ENCODE data around the gene LGR4.

LGR4 gene

DNA sequence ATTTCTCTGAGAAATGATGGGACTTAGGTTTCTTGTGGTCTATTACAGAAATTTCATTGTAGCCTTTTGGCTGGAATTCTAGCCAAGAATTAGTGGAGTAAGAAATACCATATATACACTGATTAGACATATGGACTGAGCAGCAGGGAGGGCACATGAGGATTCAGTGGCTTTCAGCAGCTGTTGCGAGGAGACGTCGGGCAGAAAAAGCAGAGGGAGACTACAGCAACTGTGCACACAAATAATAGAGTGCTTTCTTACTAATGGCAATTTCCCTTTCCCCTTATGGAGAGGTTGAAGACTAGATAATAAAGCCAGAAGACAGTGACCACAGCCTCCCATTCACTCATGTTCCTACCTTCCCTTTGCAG, 74.2 kb downstream of the LGR4 start:
- ChIA-PET CTCF (interaction anchor here (0.6 kb wide), 1 partner anchor 17 kb away, joined by 3 read pairs; no protein-coding TSS in a partner anchor), POLR2A (no interaction called here)
- no peak for TF ChIP-seq L3MBTL2 (conservative IDR thresholded peaks at IDR 0.05)

DNA sequence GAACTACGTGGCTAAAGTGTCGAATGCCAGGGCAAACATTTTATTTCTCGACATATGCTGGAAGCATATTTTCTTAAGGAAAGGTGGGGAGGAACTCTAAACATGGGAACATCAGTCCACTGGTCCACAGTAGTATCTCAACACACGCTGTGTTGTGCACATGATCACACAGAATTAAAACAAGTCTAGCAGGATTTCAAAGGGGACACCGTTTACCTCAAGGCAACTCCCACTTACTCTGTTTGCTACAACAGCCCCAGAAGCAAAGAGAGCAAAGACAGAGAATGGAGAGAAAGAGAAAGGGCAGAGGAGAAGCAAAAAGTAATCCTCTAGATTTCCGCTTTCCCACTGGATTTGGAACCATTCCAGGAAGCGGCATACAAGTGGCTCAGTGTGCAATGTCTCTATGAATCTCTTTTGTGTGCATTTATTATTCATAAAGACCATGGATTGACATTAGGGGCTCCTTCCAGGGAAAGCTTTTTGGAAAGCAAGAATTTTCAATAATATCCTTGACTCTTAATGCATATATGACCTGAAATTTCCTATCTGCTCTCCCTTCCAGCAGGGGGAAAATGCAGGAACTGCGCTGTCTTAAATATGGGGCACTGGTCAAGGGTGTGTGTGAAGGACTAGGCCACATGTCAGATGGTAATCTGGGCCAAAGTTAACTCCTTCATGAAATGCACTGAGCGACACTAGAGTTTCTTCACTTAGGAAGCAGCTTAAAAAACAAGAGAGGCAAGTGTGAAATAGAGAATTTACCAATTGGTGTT, 74.8 kb downstream of the LGR4 start:
- ChIA-PET POLR2A (no interaction called here), CTCF (interaction anchor here (0.5 to 1.0 kb wide), 3 partner anchors 9 to 52 kb away, joined by 3 read pairs; no protein-coding TSS in a partner anchor)
- TF ChIP-seq BHLHE40 (IDR thresholded peaks at IDR 0.05; ENCODE audit: borderline replicate concordance), result no peak
- no peak for TF ChIP-seq TARDBP (IDR thresholded peaks at IDR 0.05)
- TF ChIP-seq NFRKB (IDR thresholded peaks at IDR 0.05), result no peak
- TF ChIP-seq HDGF (IDR thresholded peaks at IDR 0.05; ENCODE audit: borderline replicate concordance), result no peak
- TF ChIP-seq LEF1 (IDR thresholded peaks at IDR 0.05; ENCODE audit: borderline replicate concordance), result no peak
- no peak for TF ChIP-seq FOXK2 (IDR thresholded peaks at IDR 0.05)
- TF ChIP-seq SP1 (IDR thresholded peaks at IDR 0.05), result no peak
- no peak for TF ChIP-seq L3MBTL2 (conservative IDR thresholded peaks at IDR 0.05)
- no peak for TF ChIP-seq CTBP1 (IDR thresholded peaks at IDR 0.05; ENCODE audit: borderline replicate concordance)
- no peak for TF ChIP-seq ELF4 (IDR thresholded peaks at IDR 0.05)
- no peak for TF ChIP-seq SUZ12 (IDR thresholded peaks at IDR 0.05)
- no peak for TF ChIP-seq FOXA1 (IDR thresholded peaks at IDR 0.05)
- no peak for TF ChIP-seq ZNF384 (IDR thresholded peaks at IDR 0.05)
- TF ChIP-seq, protein P1, sequence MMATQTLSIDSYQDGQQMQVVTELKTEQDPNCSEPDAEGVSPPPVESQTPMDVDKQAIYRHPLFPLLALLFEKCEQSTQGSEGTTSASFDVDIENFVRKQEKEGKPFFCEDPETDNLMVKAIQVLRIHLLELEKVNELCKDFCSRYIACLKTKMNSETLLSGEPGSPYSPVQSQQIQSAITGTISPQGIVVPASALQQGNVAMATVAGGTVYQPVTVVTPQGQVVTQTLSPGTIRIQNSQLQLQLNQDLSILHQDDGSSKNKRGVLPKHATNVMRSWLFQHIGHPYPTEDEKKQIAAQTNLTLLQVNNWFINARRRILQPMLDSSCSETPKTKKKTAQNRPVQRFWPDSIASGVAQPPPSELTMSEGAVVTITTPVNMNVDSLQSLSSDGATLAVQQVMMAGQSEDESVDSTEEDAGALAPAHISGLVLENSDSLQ (IDR thresholded peaks at IDR 0.05), result no peak
- no peak for TF ChIP-seq ARNT (IDR thresholded peaks at IDR 0.05)
- TF ChIP-seq FOXM1 (IDR thresholded peaks at IDR 0.05; ENCODE audit: borderline replicate concordance), result no peak
- DNase-seq (ENCODE audit: extremely low spot score), result no peak

More for the DNA sequence above, 74.2 kb downstream of the LGR4 start:
- no peak for DNase-seq (ENCODE audit: extremely low spot score)

DNA sequence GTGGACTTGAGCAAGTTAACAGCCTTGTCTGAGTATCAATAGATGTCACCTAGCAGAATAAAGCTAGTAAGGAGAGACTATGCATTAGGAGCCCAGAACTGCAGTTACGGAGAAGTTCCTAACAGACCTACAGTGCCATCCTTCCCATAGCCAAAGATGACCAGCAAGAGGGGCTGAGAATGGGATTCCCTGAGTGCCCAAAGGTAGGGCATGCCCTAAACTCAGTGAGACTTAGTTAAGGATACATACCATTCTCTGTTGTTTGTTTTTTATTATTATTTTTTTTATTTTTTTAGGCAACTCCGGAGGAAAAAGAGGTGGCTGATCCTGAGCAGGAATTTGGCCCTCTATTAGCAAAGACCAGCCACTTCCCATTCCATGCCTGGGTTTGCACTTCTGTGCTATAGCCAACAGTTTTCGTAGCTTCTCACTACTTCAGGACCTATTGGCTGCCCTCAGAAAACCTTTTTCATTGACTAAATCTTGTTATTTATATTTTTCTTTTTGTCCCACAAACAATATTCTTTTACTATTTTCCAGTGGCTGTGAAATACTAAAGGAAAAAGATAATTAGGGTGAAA, 76.2 kb downstream of the LGR4 start:
- POLR2A ChIA-PET, result interaction anchor here (1.3 kb wide), 1 partner anchor 33 kb away, joined by 4 read pairs; the partner anchor contains the start of gene CCDC34
- CTCF ChIA-PET, result interaction anchor here (0.8 to 2.1 kb wide), 3 partner anchors 10 to 101 kb away, joined by 3 to 5 read pairs (median 4); no protein-coding TSS in a partner anchor
- no peak for TF ChIP-seq BHLHE40 (IDR thresholded peaks at IDR 0.05; ENCODE audit: borderline replicate concordance)
- no peak for TF ChIP-seq FOXK2 (IDR thresholded peaks at IDR 0.05)
- no peak for TF ChIP-seq ELF4 (IDR thresholded peaks at IDR 0.05)
- no peak for TF ChIP-seq FOXM1 (IDR thresholded peaks at IDR 0.05; ENCODE audit: borderline replicate concordance)
- no peak for TF ChIP-seq FOXA1 (IDR thresholded peaks at IDR 0.05)
- TF ChIP-seq, protein P1 (IDR thresholded peaks at IDR 0.05), result no peak
- no peak for TF ChIP-seq CTBP1 (IDR thresholded peaks at IDR 0.05; ENCODE audit: borderline replicate concordance)
- TF ChIP-seq TARDBP (IDR thresholded peaks at IDR 0.05), result no peak
- no peak for TF ChIP-seq LEF1 (IDR thresholded peaks at IDR 0.05; ENCODE audit: borderline replicate concordance)
- no peak for TF ChIP-seq NFRKB (IDR thresholded peaks at IDR 0.05)

DNA sequence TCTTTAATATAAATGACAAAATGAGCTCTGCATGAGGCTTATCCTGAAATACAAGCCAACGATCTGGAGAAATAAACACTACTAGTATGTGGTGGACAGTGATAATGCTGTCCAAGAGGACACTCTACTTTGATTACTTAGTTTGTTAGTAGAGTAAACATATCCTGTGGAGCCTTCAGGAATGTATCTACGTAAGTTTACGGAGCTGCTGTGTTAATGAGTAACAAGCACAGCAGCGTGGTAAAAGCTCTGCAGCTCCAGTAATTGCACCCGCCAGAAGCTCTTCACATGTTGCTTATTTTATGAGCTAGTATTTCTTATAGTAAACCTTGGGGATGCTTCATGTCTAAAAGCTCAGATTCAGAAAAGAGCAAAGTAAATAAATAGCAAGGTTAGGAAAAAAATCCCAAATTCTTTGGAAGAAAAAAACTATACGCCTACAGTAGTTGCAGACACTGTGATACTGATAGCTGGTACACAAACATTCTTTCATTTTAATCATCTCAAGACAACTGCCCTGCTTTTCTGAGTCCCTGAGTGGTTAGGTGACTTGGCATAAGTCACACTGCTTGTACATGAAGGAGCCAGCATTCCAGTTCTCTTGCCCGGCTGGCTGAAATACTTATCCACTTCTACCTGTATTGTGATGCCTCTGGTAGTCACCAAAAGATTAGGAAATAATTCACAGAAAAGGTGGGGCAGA, 76.9 kb downstream of the LGR4 start:
- TF ChIP-seq ZNF384 (IDR thresholded peaks at IDR 0.05), result no peak
- TF ChIP-seq FOXK2 (IDR thresholded peaks at IDR 0.05), result 0 out of 2 replicates have a peak, but pooled peaks have one; percentile 20
- no peak for TF ChIP-seq FOXM1 (IDR thresholded peaks at IDR 0.05; ENCODE audit: borderline replicate concordance)
- TF ChIP-seq HDGF (IDR thresholded peaks at IDR 0.05; ENCODE audit: borderline replicate concordance), result no peak
- TF ChIP-seq ARNT (IDR thresholded peaks at IDR 0.05), result 0 out of 2 replicates have a peak, but pooled peaks have one; percentile 44
- TF ChIP-seq, protein P1 (IDR thresholded peaks at IDR 0.05), result peak; percentile 33; the same call in 1 of the 2 replicates
- TF ChIP-seq CTBP1 (IDR thresholded peaks at IDR 0.05; ENCODE audit: borderline replicate concordance), result peak; percentile 57; the same call in 1 of the 2 replicates
- TF ChIP-seq L3MBTL2 (conservative IDR thresholded peaks at IDR 0.05), result no peak
- peak; percentile 14 for DNase-seq (ENCODE audit: extremely low spot score)
- POLR2A ChIA-PET, result interaction anchor here (1.0 to 1.7 kb wide), 4 partner anchors 20 to 77 kb away, joined by 3 to 8 read pairs (median 4); partner anchors contain the start of genes CCDC34 and LGR4
- CTCF ChIA-PET, result interaction anchor here (0.6 to 2.1 kb wide), 4 partner anchors 10 to 157 kb away, joined by 3 to 5 read pairs (median 4); no protein-coding TSS in a partner anchor

More for the DNA sequence above, 76.2 kb downstream of the LGR4 start:
- DNase-seq (ENCODE audit: extremely low spot score), result no peak

DNA sequence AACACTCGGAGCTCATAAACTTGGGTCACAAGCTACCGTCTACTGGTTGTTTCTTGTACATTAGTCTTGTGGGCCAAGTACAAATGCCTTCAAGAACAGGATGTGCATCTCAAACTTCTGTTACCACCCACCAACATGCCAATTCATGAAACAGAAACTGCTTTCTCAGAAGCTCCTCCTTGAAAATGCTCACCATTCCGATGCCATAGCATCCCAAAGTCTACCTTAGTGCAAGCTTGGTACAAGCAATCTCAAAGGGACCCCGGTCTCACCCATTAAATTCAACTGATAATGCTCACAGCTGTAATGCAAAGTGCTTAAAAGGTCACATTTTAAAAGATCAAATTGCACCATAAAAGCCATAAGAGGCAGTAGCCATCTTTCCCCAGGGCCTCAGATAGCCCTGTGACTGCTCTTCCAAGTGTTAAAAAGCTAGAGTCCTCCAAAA, 77.8 kb downstream of the LGR4 start:
- TF ChIP-seq NFRKB (IDR thresholded peaks at IDR 0.05), result no peak
- TF ChIP-seq CTBP1 (IDR thresholded peaks at IDR 0.05; ENCODE audit: borderline replicate concordance), result peak; percentile 79
- DNase-seq (ENCODE audit: extremely low spot score), result peak; percentile 17
- CTCF ChIA-PET, result interaction anchor here (0.6 to 2.1 kb wide), 3 partner anchors 11 to 264 kb away, joined by 3 to 5 read pairs (median 4); no protein-coding TSS in a partner anchor
- POLR2A ChIA-PET, result interaction anchor here (1.0 to 1.7 kb wide), 4 partner anchors 21 to 78 kb away, joined by 3 to 8 read pairs (median 4); partner anchors contain the start of genes CCDC34 and LGR4

Measured in HEK293T (cell line).